HepG2 (cell line): ENCODE measurements around the gene NUP93.

ENCODE experiments used
- CERS6 ChIP-seq: sonication (generic); formaldehyde crosslinking; IDR thresholded peaks from 2 replicates; pipeline ENCODE4 v1.5.0; 2020; ENCODE audit warnings: missing genetic modification reagents
- CTCF ChIP-seq: sonication (generic); formaldehyde crosslinking; IDR thresholded peaks from 2 replicates; pipeline ENCODE4 v1.5.0; 2020; ENCODE audit warnings: mild to moderate bottlenecking, missing genetic modification reagents, moderate library complexity
- ESRRA ChIP-seq: sonication (generic); formaldehyde crosslinking; IDR thresholded peaks from 2 replicates; pipeline ENCODE4 v1.5.1; 2020; ENCODE audit warnings: mild to moderate bottlenecking, low read depth, missing genetic modification reagents
- GTF2F1 ChIP-seq: fragments of 150-350 bp; IDR thresholded peaks from 2 replicates; pipeline ENCODE4 v1.6.1; 2014; ENCODE audit warnings: low read length
- MXD3 ChIP-seq: IDR thresholded peaks from 2 replicates; pipeline ENCODE4 v1.6.1; 2016; ENCODE audit warnings: mild to moderate bottlenecking, missing biosample characterization, missing genetic modification reagents
- SSRP1 ChIP-seq: IDR thresholded peaks from 2 replicates; pipeline ENCODE4 v1.6.1; 2016; ENCODE audit warnings: control low read depth
- SYNCRIP ChIP-seq: fragments of 200-400 bp; formaldehyde crosslinking; IDR thresholded peaks from 2 replicates; pipeline ENCODE4 v1.6.1; 2018; ENCODE audit warnings: mild to moderate bottlenecking, low read depth, low read length; ENCODE audit not compliant: insufficient read depth
- TCF7L2 ChIP-seq: IDR thresholded peaks from 2 replicates; pipeline ENCODE4 v1.6.1; 2011; ENCODE audit warnings: mild to moderate bottlenecking, low read depth, low read length, moderate library complexity
- ZBTB8A ChIP-seq: sonication (generic); formaldehyde crosslinking; IDR thresholded peaks from 2 replicates; pipeline ENCODE4 v1.4.0; 2020; ENCODE audit warnings: mild to moderate bottlenecking, low read depth, missing genetic modification reagents, borderline replicate concordance
- ZHX1 ChIP-seq: sonication (generic); formaldehyde crosslinking; IDR thresholded peaks from 2 replicates; pipeline ENCODE4 v1.8.1; 2022; ENCODE audit warnings: low read depth, mild to moderate bottlenecking, missing genetic modification reagents
- ZNF451 ChIP-seq: sonication (generic); formaldehyde crosslinking; IDR thresholded peaks from 2 replicates; pipeline ENCODE4 v1.5.0; 2020; ENCODE audit warnings: mild to moderate bottlenecking, missing genetic modification reagents
- ZNF691 ChIP-seq: sonication (generic); formaldehyde crosslinking; IDR thresholded peaks from 2 replicates; pipeline ENCODE4 v1.4.0; 2020; ENCODE audit warnings: missing genetic modification reagents, low read depth, mild to moderate bottlenecking, borderline replicate concordance

- TF ChIP-seq ESRRA (CRISPR knock-in tag) (no peak), CERS6 (CRISPR knock-in tag) (no peak), GTF2F1 (no peak), CTCF (no peak), TCF7L2 (no peak), ZNF451 (no peak), SSRP1 (CRISPR knock-in tag) (no peak), ZHX1 (CRISPR knock-in tag) (no peak), MXD3 (CRISPR knock-in tag) (no peak), ZNF691 (CRISPR knock-in tag) (no peak), ZBTB8A (CRISPR knock-in tag) (no peak), SYNCRIP (no peak)
Measured at GRCh38 chr16:56771558-56772279, 41.8 kb downstream of the NUP93 start.
